Keratinocyte (primary cell): ENCODE measurements around the gene SLC6A9.

ENCODE experiments used
- CTCF ChIP-seq, 3 experiments: IDR thresholded peaks in 1 of 3; conservative IDR thresholded peaks in 1 of 3; optimal IDR thresholded peaks in 1 of 3; 2 replicates in 2 of 3; 3 replicates in 1 of 3; pipeline versions ENCODE3 to v1.5.1; 2011; ENCODE audit warnings: low read length in 3 of 3, mild to moderate bottlenecking in 3 of 3, moderate library complexity in 2 of 3, control low read depth in 1 of 3, inconsistent platforms in 1 of 3; ENCODE audit not compliant: insufficient read depth in 2 of 3; ENCODE audit errors: extremely low read depth in 1 of 3
- EZH2 ChIP-seq: IDR thresholded peaks from one replicate; pipeline ENCODE4 v1.6.1; 2012; ENCODE audit warnings: inconsistent platforms, mild to moderate bottlenecking, low read length, moderate library complexity

- TF ChIP-seq CTCF (optimal IDR thresholded peaks at IDR 0.05 in 1 of 3, IDR thresholded peaks at IDR 0.05 in 1 of 3, conservative IDR thresholded peaks at IDR 0.05 in 1 of 3; ENCODE audit: extremely low read depth in 1 of 3, insufficient read depth in 2 of 3, low read length in 3 of 3) (no peak), EZH2 (no peak)
Observed at GRCh38 chr1:43954036-43954435, 77.2 kb downstream of the SLC6A9 start.
